Ecto neural progenitor cell (in vitro differentiated cells): ENCODE measurements around the gene SGCB.
"Not testable (repeated sequence)": the region's sequence is repeated elsewhere in the genome, so short reads cannot be mapped to it uniquely, and the experiment has no call there.

Source experiments
- DNase-seq: peaks from one replicate; pipeline ENCODE4 v3.0.0-alpha.2; 2018; ENCODE audit warnings: low spot score

Gene SGCB

DNA sequence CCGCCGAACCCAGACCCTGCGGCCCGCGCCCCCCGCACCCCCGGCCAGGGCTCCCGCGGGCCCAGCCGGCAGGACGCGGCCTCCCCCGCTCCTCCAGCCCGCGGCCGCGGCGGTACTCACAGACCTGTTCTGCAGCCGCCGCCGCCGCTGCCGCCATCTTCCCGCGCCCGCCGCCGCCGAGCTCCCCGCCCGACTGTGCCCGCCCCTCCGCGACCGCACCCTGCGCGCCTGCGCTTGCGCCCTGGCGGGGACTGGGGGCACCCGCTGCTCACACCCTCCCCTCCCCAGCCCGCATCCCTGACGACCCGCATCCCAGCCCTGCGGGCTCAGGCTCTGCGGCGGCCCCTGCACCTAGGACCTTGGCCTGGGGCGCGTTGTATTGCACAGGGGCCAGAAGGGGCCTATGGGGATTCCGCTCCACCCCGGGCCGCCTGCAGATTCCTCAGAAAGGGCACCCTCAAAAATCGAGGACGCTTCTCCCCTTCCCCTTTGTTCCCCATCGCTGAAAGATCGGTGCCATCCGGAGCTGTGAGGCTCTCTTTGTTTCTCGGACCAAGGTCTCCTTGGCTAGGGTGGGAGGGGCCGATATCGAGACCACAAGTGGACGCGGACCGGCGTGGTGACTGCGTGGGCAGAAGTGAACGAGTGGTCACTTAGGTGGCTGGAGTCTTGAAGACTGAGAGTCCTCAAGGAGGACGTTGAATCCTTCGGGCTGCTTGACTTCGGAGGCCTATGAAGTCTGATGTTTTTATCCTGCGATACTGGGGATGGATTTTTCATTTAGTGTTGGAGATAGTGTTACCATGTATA is at the start of gene SGCB:
TSS of gene SGCB (minus strand) at position 197 of the 810 bp plus-strand sequence. CDS start at position 157, 40 bp downstream.
- peak; percentile 87 for DNase-seq

- DNase-seq: not testable (repeated sequence)
Measured at GRCh38 chr4:52086425-52086824, 48.3 kb upstream of the SGCB start.

DNA sequence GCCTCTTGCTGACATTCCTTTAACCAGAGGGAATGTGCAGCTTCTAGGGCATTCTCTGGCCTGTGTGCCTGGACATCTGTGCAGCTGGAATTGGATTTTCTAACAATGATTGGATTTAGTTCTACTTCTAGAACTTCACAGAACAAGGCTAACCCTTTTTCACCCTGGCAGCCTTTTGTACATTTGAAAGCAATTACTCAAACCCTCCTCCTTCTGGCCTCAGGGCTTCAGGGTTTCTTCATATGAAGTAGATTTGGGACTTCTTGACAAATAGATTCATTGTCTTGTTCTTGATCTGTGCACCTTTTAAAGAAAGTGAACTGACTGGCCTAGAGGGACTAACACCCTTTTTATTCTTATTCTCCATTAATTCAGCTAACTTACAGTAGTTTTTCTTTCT is 43.1 kb upstream of the SGCB start:
- DNase-seq: no peak

DNA sequence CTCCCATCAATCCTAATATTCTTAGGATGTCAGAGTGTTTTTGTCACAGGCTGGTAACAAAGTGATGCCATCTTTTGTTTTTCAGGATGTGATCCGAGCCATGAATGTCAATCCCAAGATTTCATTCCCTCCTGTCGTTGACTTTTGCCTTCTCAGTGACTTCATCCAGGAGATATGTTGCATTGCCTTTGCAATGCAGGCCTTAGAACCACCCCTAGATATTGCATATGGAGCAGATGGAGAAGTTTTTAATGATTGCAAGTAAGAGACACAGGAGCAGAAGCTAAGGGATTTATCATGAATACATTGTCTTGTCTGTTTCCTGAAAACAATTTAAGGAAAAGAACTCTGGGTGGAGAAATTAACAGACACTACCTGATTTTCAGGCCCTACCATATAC is 41.6 kb upstream of the SGCB start:
- DNase-seq: no peak

GRCh38 chr4:52076731-52077130 is 38.6 kb upstream of the SGCB start:
- DNase-seq: peak; percentile 78

DNA sequence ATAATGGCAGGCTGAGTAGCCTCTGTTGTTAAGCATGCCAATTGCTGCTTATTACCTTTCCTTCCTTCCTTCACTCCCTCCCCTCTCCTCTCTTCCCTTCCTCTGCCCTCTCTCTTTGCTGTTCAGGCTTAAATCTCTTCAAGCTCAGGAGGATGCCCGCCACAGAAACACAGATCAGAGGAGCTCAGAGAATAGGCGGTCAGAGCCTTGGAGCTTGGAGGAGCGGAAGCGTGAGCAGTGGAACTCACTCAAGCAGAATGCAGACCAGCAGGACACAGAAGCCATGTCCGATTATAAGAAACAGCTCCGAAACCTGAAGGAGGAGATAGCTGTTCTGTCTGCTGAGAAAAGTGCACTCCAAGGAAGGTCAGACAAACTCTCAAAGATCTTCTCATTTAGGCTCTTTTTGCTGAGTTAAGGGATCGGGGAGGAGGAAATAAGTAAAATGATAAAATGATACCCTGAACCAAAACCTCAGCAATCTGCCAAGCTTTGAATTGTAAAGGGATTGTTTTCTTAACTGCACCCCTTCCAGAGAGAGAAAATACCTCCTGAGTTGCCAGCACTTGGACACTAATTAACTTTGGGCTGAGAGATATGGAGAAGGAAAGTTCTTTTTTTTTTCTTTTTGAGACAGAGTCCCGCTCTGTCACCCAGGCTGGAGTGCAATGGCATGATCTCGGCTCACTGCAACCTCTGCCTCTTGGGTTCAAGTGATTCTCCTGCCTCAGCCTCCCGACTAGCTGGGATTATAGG is 33.9 kb upstream of the SGCB start:
- DNase-seq: peak; percentile 59

DNA sequence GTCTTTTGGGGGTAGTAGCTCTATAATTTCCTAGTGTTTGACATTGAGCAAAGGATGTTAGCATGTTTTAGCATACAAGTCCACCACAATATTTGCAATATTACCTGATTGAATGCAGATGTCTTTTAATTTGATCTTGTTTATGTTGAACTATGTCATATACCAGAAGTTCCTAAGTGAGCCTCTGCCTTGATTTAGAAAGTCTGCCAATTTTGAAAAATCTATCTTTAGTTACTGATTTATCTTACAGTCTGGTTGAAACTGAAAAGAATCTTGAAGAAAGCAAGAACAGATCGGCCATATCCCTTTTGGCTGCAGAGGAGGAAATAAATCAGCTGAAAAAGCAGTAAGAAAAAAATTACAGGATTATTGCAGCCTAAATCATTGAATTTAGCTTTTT is 31.5 kb upstream of the SGCB start:
- no peak for DNase-seq

DNA sequence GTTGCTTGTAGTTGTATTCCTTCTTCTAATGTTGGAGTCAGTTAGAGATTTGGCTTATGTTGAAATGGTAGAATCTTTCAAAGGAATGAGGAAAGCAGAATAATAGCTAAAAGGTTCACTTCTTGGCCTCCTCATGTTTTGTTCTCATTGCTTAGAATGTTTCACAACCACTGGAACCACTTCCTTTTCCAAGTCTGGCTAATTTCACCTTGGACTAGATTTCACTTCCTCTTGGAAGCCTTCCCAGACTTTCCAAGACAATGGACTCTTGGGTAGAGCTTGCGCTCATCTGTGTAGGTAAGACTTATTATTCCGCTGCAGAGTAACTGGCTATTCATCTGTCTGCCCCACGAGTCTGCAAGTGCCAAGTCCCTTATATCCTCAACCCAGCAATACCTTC is 21.3 kb upstream of the SGCB start:
- no peak for DNase-seq

DNA sequence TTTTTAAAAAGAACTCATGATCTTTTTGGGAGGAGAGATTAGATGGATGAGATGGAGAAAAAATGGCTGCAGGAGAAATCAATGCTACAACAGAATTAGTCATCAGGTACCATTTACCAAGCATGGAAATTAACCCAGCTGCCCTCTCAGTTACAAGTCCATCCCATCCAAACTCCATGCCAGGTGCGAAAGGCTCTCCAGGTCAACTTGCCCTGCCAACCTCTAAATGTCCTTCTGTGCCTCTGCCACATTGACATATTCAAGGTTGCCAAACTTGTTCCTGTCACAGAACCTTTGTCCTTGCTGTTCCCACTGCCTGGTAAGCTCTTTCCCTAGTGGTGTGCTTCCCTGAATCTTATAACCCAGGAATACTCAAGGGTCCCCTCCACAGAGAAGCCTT is 20.2 kb upstream of the SGCB start:
- DNase-seq: no peak

DNA sequence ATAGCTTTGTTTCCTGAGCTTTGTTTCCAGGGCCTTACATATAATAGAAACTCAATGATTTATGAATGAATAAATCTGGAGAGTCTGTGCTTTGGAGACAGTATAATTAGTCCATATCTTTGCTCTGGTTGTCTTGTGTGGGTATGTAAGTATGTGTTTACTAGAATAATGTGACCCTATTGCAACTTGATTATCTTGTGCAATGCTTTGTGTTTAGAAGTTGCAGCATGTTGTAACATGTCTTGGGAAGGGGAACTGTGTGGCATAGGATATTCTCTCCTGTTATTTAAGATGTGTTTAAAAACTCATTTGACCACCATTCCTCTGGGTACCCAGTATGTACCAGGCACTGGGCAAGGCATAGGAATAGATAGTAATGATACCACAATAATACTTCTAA is 19.1 kb upstream of the SGCB start:
- DNase-seq: no peak

DNA sequence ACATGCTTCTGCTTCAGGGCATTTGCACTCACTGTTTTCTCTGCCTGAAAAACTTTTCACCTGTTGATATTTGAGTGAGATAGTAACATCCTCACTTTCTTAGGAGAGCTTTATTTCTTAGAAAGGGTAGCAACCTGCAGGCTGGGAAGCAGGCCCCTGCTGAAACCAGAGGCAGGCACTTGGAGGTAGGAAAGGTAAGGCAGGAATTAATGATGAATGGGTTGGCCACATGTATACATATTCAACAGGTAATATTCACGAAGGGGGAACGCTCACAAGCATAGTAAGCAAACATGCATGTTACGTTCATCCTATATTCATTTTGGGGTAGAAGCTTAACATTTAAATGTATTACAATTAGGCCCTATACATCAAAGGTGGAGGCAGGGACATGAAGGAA is 16.2 kb upstream of the SGCB start:
- no peak for DNase-seq

GRCh38 chr4:52052475-52052780 is 14.3 kb upstream of the SGCB start:
- no peak for DNase-seq

DNA sequence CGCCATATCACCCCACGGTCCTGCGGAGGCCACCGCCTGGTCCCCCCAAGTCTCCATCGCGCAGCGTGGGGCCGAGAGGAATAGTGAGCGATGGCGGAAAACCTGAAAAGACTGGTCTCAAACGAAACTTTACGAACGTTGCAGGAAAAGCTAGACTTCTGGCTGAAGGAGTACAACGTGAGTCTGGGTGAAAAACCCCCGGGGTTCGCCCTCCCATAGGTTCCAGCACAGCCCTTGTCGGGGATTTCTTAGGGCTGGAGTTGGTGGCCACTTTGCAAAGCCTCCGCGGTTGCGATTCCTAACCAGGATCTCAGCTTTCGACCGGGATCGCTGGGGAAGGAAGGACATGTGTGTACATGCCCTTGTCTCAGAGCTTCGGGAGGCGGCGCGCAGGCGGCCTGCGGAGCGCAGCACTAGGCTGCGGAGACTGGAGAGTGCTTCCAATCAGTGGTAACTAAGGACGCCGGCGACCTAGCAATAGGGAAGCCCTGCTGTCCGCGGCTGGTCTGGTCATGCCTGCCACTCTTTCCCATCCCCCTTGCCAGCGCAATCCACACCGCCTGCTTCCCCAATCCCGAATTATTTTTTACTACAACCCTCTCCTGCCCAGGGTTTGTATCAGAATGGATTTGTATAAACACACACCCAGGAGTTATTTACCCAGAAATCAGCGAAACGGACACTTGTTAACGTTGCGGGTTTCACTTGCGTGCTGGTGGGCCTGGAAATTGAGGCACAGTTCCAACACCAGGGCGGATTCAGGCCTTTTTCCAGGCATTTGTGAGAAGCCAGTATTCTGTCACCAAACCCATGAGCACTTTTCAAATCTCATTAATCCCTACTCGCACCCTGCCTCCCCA is 13.7 kb upstream of the SGCB start:
- DNase-seq: peak; percentile 90

DNA sequence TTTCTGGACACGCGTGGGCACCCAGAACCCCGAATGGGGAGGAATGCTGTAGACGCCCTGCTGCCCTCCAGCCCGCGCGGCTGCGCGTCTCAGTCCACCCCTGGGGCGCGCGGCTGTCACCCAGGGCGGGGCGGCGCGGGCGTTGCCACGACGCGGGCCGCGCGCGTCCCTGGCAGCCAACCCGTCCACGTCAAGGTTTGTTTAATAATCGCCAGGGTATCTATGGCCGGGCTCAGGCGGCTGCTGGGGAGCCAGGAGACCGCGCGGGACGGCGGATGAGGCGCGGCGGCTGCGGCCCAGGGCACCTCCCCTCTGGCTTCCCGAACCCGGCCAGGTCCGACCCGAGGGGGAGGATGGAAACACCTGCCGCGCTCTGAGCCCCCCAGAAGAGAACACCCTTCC is 13.1 kb upstream of the SGCB start, which contains the start of gene SPATA18:
TSS of gene SPATA18 (plus strand) at position 92 of the 402 bp plus-strand sequence. CDS start 401 bp downstream, outside the sequence.
- DNase-seq: peak; percentile 63

GRCh38 chr4:52049266-52049665 is 11.2 kb upstream of the SGCB start:
- DNase-seq: no peak

GRCh38 chr4:52045028-52045427 is 6.9 kb upstream of the SGCB start:
- no peak for DNase-seq

DNA sequence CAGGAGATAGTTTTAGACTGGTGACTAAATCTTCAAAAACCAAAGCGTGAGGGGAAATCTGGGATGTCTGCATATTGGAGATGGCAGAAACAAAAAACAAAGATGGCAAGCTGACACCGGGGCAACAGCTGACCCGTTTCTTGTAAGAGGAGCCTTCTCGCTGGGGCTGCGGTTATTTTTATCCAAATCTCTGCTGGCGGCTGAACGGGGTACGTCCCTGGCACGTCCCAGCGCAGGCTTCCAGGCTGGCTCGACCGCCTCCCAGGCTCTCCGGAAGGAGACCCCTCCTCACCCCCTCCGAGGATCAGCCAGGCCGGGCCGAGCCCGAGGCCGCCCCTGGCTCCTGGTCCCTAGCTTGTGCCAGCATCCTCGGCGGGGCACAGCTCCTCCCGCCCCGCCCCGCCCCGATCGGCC is 403 bp downstream of the SGCB start:
- peak; percentile 73 for DNase-seq

GRCh38 chr4:52036886-52037530 is 1.1 kb downstream of the SGCB start:
- no peak for DNase-seq

DNA sequence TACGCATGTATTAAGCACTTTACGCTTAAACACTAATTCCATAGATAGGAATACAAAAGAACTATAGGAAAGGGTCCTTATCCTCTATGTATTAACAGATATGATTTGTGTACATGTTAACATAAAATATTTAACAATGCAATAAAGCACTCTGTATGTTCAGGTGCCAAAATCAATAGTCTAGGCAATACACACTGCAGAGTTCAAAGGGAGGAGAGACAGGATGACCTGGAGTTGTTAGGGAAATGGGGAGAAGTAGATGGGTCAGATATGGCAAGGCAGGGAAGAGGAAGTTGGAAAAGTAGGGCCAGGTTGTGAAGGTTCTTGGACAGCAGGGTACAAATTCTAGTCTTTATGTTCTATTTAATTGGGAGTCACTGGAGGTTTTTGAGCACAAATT is 2.9 kb downstream of the SGCB start:
- DNase-seq: no peak

DNA sequence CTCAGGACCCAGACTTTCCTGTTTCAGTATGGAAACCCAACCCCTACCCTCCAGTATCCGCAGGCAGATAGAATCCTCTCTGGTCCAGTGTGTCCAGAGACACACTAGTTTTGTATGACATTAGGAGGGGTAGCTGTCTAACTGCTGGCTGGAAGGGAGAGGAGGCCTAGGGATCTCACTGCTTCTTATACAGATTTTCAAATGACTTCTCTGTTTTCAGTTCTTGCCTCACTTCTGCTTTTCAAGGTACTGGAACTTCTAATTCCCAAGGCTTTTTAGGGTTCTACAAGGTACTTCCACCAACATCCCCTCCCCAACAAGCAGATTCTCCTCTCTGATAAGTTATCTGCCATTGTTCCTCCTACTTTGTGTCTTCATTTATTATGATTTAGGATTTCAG is 6.1 kb downstream of the SGCB start:
- DNase-seq: no peak

- DNase-seq: no peak
Measured at GRCh38 chr4:52028970-52029369, 9.1 kb downstream of the SGCB start.
